Renal cortex interstitium (tissue), 11 donors: Measurements from ENCODE around the gene SSR2. TPM values are rescaled to one million over a fixed set of nuclear protein-coding genes. Genes with fewer than 3 reads are reported as not detected.

Source experiments
- DNase-seq, 11 donors: peaks; one replicate each; pipeline ENCODE4 v3.0.0-alpha.2; 2013; ENCODE audit warnings: low read depth in 9 of 11, low spot score in 4 of 11; ENCODE audit errors: extremely low read depth in 1 of 11
- polyA plus RNA-seq, 3 donors: library from polyadenylated mRNA; unstranded; fragments of 120-200 nt; gene quantifications; one replicate each; pipeline ENCODE4 v1.2.1, GENCODE V29; 2013; ENCODE audit not compliant: insufficient read length in 3 of 3

SSR2 gene
- polyA plus RNA-seq, 3 donors, result 351 to 415 (median 404) TPM

DNA sequence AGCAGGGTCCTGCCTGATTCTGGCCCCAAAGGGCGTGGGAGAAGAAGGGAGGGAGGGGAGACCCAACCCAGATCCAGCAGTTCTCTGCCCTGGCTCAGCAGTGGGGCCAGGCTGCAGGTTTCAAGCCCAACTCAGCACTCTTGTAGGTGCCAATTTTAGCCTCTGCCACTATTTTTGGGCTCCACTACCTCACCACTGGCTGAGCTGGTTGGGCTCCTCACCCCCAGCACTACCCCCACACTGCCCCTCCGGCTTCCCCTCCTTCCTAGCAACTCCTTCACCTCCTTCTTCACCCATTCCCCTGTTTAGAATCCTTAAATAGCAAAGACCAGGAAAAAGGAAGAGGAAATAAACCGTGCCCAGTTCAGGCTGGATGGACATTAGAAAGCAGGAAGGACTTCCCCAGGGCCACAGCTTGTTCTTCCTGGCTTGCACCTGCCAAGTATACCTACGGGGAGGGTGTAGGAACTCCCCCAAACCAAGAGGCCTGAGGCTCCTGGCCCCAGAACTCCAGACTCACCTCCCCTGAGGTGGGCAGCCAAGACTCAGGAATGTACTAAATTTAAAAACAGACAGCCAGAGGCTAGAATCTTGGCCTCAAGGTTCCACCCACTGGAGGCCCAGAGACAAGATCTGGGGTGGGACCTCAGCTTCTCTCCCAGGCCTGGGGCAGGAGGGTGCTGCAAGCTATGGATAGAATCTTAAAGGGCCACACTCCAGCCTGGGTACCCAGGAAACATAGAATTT, 41.0 kb downstream of the SSR2 start:
- DNase-seq, result no peak

DNA sequence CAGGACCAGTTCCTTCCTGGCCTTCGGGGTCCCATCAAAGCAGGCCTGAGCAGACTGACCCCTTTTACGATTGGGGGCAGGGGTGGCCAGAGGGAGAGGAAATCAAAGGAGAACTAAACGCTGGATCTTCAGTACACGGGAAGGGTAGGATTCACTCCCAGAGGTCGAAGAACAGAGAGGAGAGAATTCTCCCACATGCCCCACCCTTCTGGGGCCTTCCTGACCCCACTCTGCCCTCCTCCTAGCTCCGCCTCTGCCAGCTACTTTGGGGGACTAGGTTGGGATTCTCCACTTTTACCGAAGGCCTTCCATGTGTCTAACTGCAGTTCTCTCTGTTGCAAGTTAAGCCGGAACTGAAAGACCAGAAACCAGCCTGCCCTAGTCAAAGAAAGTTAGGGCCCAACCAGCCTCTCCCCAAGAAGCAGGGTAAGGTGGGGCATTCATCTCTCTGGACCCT, 41.8 kb downstream of the SSR2 start:
- DNase-seq, result no peak

DNA sequence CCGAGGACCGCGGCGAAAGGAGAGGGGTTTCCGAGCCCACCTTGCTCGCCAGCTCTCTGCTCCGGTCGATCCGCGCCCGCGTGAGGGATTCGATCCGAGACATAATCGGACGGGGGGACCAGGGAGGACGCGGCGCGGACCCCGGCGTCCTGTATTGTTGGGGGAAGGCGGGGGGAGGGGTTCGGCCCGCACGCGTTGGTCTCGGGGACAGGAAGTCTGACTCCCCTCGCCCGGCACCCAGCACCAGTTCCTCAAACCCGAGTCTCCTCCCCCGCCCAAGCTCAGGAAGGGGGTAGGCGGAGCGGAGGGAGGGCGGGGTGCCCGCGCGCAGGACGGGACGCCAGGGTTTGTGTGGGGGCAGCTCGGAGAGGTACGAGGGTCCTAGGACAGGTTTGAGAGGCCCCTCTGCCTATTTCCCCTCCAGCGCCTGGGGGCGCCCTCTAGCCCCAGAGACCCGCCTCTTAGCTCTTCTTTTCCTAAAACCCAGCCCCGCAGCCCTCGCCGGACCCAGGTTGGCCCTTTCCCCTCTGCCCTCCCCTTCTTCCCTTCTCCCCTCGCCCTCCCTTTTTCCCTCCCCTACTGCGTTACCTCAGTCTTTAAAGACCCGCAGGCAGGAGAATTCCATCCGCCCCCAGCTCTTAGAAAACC, 42.3 kb downstream of the SSR2 start, which contains the start of gene ARHGEF2:
Gene ARHGEF2, minus strand, starts transcription at position 223 of the 648 bp plus-strand sequence. Its CDS starts 120 bp downstream, at position 103.
- DNase-seq, result peak in 4 of 11 donors; percentile 63 to 76 (median 72)

DNA sequence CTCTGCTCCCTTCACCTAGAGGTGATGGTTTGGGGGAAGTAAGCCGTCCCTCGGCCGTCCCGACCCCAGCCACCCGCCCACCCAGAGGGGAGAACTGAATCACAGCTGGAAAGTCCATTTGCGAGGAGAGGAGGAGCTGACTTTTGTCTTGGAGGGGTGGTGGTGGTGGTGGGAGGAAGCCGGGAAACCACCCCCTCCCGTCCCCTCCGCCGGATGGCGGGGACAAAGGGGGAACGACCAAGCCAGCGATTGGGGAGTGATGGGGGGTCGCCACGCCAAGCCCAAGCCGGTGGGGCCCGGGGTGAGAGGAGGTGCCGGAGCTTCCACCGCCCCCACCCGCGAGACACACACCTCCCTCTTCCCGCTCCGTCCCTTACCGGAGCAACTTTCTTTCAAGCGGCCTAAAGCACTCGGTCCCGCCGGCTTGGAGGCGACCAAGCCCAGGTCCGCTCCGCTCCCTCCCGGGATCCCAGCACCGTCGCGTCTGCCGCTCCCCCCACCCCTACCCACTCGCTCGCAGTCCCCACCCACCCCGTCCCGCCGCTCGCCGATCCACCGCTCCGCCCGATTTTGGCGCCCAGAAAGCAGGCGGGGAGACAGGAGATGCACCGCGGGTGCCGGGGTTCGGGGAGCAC, 42.9 kb downstream of the SSR2 start:
- DNase-seq, result no peak

DNA sequence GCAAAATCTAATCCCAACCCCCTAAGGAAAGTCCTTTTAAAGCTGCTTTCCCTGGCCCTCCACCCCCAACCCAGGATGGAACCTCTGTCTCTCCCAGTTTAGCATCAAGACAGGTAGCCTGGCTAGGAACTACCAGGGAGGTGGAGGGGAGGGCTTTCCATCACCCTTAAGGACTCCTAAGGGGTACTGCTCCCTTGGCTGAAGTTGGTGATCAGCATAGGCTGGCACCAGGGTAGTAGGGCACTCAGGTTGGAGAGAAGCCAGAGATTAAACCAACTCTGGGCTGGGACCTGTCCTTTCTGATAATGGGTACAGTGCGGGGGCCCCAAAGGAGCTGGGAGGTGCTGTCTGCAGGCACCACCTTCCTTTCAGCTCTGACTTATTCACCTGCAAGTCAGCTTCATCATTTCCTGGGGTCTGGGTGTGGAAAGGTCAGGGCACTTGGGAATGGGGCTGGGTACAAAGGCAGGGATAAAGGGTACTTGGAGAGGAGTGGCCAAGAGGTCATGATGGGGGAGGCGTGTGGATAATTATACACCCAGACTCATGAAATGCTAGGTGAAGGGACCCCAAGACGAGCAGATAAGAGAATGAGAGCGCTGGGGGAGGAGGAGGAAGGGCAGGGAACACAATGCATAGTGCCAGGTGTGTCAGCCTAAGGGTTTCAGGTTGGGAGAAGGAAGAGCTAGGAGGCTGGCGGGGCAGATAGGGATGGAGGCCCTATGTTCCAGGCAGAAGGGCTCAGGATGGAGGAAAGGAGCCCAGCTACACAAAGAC, 43.6 kb downstream of the SSR2 start:
- DNase-seq, result no peak

DNA sequence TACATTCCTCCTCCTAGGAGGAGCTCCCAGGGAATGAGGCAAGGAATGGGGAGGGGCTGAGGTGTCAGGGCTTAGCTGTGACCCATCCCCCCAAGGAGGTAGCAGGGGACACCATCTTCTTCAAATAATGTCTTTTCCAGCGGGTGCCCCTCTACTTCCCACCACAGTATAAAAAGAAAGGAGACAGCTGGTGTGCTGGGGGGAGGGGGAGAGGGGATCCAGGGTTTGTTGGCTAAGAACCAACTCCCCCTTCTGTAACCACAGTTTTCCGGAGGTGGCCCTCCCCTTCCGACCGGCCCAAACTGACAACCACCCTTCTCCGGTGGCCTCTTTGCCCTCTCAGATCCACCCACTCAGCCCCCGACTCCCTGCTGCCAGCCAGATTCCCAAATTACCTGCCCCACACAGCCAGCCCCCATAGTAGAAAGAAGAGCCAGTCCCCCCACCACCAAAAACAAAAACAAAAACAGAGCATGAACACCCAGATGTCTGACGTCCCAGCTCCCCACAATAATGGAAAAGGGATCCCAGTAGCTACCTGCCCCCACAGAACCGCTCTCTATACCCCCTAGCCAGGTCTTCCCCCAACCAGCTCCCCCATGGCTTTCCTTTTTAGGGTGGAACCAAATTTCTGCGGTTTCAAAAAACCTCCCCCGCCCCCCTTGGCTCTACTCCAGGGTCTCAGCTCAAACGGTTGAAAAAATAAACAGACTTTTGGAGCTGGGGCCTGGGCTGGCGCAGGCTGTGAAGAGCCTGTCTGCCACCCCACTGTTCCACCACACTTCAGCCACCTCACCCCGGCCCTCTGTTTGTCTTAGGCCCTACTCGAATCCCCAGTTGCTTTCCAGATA, 44.5 kb downstream of the SSR2 start:
- DNase-seq, result no peak

DNA sequence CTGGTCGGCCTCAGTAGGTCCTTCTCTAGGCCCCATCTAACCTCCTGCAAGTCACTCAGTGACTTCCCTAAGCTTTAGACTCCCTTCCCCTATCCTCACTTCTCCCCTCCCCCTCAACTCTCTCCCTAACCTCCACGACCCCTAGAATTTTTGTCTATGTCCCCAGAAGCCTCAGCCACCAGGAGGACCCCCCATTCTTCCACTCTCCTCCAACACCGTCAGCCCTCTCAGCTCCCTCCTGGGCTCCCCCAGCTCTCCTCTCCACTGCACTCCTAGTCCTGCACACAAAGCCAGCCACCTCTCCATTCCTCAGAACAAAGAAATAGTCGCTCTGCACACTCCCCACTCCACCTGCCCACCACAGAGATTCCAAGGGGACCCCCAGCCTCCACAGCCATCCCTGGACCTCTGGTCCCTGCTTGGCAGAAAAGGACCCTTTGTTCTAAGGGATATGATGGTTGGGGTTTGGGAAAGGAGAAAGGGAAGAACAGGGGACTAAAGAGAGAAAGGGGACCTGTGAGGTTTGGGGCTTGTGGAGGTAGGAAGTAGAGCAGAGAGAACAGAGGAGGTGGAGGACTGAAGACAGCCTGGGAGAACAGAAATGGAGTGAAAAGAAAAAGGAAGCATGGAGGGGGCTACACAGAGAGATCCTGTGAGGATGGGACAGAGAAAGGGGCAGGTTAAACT, 45.2 kb downstream of the SSR2 start:
- no peak for DNase-seq

DNA sequence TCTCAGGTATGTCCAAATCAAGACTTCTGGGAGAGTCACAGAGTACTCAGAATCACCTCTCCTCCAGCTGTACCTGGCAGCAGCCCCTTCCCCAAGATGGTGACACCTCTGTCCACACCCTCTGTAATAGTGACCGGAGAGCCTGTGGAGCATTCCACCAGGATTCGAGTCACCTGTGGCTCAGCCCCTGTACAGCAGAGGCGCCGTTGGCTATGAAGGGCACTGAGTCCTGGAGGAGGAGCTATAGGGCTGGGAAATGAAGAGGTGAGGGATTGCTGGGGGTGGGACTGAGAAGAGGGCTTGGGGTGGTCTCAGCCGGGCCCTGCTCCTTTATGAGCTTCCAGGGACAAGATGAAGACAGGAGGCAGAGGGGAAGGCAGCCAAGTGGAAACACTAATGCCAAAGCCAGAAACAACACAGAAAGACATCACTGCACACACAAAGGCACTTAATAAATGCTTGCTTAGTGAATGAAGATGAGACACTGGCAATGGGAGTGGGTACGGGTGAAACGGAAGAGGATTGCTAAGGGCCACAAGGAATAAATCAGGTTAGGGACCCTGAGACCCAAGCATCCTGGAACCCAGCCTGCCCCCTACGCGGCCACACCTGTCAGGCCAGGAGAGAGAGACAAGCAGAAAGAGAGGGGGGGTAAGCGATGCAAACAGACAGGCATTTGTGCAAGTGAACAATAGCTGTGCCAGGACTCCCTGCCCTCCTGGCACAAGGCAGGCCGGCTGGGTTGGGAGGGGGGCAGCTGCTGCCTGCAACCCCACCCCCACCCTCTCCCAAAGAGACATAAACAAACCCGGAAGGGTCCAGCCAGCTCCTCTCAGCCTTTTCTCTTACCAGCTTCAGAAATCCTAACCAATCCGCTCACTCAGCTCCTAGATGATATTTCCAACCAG, 46.3 kb downstream of the SSR2 start:
- no peak for DNase-seq

DNA sequence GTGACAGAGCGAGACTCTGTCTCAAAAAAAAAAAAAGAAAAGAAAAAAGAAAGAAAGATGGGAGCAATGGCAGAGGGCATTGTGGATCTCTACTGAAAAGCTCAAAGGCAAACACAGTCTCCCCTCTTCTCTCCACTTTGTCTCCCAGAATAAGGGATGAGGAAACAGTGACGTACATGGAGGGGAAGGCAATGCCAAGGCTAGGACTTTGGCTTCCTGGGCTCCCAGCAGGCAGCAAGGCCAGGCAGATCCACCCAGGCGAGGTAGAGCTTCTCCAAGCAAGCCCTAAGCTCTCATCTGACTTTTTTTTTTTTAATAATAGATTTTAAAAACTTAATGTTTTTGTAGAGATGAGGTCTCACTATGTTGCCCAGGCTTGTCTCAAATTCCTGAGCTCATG, 47.0 kb downstream of the SSR2 start:
- no peak for DNase-seq

DNA sequence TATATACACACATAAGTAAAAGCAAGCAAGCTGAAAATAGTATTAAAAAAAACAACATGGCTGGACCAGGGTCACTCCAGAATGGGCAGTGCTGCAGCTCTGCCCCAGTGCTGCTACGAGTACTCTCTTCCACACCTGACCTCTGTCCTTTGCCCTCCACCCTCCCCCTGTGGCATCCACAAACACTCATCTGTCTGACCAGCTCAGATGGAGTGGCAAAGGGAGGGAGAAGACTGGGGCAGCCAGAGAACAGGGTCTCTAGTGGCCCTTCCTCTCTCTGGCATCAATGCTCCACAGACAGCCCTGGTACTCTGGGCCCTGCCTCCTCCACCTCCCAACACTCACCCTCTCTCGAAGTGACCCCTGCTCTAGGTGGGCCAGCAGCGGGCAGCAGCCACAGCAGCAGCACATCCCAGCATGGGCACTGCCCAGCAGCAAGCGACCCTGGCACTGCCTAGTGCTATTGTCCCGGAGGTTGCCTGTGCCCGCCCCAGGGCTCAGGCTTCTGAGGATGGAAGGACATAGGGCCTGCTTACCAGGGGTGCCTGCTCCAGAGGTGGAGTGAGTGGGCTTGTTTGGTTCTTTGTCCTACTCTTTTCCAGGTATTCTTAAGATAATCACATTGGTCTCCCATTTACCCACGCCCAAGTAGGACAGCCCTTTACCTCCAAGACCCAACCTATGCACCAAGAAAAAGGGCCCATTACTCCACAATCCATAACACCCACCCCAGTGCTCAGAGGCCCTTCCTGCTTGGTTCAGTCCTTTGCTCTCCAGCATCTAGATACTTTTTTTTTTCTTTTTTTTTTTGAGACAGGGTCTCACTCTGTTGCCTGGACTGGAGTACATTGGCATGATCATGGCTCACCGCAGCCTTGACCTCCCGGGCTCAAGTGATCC, 48.6 kb downstream of the SSR2 start:
- no peak for DNase-seq

DNA sequence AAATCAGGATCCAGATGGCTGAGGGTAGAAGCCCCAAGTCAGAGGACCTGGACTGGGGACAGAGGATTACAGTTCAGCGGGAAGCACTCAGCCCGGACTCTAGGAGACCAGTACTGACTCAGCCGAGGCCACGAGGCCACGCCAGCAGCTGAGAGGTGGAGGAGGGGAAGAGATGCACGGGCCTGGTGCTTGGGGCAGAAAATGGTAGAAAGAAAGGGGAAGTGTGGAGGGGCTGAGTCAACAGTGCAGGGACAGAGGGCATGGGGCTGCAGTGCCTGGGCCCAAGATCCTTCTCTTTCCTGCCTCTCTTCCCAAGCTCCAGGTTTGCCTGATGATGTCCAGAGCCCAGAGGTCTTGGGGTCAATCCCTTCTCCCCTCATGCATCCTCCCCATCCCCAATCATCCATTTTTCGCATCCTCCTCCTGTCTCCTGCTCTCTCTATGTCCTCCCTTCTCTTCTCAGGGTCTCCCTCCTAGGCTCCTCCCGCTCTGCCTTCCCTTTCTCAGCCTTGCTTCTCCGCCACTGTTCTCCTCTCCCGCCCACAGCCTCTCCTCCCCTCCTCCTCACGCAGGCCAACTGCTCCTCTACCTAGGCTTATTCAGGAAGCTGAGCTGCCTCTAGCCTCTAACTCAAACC, 50.1 kb downstream of the SSR2 start:
- DNase-seq, result no peak

DNA sequence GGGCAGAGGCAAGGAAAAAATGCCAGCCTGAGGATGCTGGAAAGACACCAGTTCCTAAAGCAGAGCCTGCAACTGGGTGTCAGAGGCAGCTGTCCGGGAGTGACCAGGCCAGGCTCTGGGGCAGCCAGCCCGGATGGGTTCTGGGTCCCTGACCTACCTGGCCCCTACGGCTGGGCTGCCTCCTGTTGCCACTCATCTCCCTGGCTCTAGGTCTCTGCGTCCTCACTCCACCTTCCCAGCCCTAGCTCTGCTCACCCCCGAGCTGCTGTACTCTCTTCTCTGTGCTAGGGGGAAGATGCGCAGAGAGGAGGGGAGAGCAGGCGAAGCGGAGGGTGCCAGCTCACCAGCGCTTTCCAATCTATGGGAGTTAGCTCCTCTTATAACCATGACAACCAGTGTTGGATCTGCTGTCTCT, 51.4 kb downstream of the SSR2 start:
- DNase-seq, result no peak

DNA sequence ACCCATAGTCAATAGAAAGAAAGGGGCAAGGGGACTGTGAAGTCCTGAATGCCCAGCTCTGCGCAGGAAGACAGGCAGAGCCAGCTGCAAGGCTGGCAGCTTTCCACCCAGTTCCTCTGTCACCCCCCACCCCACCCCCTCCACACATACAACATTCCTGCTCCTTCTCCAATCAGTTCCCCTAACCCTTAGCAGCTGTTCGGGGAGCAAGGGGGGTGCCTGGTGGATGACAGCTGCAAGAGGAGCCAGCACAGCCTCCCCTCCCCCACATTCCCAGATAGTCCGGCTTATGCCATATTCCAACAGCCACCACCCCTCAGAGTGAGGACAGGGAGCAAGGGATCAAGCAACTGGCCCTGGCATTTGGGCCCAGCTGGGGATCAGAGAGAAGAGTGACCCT, 52.1 kb downstream of the SSR2 start:
- DNase-seq, result no peak

DNA sequence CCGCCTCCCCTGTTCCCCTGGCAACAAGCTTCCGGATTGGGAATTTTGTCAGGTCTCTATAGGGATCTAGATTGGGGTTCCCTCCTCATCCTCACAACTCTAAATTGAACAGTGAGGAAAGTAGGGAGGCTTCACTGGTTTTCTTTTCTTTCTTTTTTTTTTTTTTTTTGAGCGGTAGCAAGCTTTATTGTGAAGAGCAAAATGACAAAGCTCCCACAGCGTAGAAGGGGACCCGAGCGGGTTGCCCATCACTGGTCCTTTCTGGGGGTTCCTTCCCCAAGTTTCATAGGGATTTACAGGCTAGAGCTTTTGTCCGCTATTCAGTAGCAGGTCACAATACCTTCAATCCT, 52.7 kb downstream of the SSR2 start:
- no peak for DNase-seq

DNA sequence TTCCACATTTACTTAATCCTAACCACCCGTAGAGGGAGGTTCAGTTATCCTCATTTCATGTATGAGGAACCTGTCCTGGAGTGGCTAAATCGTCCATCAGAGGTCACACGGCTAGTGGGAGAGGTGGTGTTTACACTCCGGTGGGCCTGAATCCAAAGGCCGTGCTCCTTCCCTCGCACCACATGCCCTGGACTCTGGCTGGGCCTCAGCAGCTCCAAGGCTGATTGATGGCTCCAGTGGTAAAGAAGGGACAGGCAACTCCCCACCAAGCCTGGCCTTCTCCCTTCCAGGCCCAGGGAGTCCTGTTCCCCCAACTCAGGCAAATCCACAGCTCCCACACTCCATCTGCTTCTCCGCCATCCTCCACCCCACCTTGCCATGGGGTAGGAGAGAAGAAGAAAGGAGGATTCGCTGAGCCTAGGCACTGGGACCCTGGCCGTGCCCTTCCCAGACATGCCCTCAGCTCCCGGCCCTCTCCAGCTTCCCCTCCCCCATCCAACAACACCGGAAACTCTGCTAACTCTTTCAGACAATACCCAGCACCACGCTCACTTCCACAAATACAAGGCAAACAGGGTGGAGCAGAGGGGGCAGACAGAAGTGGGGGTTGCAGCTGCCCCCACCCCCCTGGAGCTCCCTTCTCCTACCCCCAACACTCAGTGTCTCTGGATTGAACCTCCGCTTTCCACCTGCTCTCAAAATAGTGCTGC, 53.3 kb downstream of the SSR2 start:
- no peak for DNase-seq
